ENCODE measurements around the gene ANKRD37.

Gene ANKRD37

DNA sequence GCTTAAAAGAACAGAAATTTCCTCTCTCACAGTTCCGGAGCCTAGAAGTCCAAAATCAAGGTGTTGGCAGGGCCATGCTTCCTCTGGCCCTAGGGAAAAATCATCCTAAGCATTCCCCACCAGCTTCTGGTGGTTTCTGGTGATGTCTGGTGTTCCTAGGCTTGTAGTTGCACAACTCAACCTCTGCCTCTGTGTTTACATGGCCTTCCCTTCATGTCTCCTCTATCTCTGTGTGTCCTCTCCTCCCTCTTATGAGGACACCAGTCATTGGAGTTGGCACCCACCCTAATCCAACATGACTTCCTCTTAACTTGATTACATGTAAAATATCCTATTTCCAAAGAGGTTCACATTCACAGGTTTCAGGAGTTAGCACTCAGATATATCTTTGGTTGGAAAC lies 16.3 kb upstream of the ANKRD37 start:
- no peak for DNase-seq

DNA sequence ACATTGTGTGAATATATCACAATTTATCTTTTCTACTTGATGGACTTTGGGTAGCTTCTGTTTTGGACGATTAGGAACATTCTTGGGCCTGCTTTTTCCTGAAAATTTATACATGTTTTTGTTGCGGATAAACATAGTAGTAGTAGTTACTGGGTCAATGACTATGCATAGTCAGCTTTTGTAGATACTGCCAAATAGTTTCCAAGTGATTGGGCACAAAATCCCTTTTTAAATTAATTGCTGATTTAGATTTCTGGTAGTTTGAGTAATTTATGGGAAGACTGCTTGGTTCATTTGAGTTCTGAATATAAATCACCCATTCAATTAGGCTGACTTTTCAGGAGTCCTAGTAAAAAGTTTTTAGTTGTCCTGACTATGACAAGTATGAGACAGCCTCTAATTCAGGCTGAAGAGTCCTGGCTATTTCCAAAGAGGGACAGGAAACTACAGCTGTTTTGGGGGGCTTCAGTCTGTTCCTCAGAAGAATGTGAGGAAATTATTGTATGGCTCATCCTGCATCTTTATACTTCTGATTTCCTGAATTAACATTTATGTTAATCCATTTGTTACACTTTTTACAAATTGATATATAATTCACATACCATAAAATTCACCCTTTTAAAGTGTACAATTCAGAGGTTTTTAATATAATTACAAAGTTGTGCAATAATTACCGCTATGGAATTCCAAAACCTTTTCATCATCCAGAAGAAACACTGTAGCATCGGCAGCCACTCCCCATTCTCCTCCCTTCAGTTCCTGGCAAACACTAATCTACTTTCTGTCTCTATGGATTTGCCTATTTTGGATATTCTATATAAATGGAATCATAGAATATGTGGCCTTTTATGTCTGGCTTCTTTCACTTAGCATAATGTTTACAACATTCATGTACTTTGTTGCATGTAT lies 15.1 kb upstream of the ANKRD37 start:
- no peak for DNase-seq

DNA sequence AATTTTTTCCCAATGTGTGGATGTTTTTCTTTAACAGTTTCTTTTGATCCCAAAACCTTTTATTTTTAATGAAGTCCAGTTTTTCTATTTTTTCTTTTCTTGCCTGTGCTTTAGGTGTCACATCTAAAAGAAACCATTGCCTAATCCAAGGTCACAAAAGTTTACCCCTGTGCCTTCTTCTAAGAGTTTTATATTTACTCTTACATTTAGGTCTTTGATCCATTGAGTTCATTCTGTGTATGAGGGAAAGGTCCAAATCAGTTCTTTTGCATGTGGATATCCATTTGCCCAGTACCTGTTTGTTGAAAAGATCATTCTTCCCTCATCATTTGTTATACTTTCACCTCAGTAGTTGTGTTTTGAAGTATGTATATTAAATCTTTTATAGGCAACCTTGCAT lies 13.9 kb upstream of the ANKRD37 start:
- DNase-seq, result no peak

DNA sequence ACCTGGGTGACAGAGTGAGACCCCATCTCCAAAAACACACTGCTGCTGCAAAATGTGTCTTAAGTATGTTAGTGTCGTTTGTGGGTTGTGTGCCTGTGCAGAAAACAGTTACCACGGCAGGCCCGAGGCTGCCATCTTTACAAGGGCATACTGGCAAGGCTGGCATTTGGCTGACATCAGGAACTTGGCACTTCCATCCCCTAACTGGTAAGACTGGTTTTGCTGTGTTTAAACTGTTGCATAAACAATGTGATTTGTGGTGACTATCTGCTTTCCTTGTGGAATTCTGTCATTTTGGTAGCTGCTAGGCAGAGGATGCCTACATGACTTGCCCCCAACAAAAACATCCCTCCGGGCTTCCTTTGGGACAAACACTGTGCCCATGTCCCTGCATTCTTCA lies 13.2 kb upstream of the ANKRD37 start:
- no peak for DNase-seq

DNA sequence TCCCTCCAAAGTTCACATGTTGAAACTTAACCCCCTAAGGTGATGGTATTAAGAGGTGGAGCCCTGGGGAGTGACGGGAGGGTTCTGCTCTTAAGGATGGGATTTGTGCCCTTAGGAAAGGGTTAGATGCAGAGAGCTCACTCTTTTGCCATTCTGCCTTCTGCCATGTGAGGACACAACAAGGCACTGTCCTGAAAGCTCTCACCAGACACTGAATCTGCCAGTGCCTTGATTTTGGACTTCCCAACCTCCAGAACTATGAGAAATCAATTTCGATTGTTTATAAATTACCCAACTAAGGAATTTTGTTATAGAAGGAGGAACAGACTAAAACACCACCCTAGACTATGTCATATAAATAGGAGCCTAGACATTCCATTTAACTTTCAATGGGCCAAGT lies 12.6 kb upstream of the ANKRD37 start:
- no peak for DNase-seq

DNA sequence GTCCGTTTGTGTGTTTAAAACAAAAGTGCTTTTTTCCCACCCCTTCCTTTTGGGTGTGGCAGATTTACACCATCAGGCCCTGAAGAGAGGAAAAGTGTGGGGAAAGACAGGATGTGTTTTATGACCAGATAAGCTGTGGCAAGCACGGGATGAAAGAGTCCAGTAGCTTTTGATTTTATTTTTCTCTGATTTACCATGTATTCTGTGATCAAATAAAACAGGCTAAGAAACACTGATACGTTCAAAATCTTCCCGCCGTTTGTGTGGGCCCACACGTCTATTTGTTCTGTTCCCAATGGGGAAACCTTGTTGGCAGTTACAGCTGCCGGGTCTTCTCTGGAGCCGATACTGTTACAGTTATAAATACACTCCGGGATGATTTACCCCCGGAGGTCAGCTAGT lies 11.7 kb upstream of the ANKRD37 start:
- no peak for DNase-seq

DNA sequence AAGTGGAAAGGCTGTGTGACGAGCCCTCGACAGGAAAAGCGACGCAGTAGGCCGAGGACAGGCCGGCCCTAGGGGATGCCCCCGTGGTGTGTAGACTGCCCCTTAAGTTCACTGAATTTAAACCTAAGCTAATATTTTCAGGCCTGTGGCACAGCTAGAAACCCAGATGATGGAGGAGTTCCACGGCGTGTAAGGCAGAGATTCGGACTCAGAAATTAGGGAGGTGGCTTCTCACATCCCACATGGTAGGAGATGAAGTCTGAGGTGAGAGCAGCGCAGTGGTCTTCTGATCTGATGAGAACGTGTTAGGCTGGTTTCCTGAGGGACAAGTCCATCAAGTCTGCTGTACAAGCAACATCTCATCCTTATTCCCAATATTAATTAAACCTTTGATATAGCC lies 8.7 kb upstream of the ANKRD37 start:
- no peak for DNase-seq

DNA sequence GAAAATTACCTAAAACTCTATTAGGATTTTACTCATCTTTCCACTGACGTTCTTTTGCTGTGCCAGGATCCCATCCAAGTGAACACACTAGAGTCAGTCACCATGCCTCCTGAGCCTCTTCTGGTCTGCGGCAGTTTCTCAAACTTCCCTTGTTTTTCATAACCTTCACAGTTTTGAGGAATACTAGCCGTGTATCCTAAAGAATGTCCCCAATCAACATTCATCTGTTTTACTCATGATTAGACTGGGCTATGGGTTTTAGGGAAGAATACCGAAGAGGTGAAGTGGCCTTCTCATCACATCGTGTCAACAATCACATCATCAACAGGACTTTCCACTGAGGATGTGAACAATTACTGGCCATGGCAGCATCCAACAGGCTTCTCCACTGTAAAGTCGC lies 5.7 kb upstream of the ANKRD37 start:
- DNase-seq, result no peak

DNA sequence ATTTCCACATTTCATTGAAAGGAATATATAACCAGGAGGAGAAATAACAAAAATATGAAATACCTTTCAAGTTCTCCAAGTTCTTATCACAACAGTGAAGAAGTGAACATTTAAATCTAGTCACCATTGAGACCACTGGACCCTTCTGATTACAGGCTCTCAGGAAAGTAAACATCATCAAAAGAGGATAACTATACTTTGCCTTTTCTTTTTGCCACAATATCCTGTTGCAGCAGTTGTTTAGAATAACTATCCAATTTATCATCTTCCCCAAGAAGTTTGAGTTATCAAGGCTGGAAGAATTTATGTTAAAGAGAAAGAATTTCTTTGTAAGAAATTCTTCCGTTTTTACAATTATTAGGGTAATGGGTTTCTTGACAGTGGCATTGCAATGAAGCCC lies 4.5 kb upstream of the ANKRD37 start:
- DNase-seq, result no peak

DNA sequence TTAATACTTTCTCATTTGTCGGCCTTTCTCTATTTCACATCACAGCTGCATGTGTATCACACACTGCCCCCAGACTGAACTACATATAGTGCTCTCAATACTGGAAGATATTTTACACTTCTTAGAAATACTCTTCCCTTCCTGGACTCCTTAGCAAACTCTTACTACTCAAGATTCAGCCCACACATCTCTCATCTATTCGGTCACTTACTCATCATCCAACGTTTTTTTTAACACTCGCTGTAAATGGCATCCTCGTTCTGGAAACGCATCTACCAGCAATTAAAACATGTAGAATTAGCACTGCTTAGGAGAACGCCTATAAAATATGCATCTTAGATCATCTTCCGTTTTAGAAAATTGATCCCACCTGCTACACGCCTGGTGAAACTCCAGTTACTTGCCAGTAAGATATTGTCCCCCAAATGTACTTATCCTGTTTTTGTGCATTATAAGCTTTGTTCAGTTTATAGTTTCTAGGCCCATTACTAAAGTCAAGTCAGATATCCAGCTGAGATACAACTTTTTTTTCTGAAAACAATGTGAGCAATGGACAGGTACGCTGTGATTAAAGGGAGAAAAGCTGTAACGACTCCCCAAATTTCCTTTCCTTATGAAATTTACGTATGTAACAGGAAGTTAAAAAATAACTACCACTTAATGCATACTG lies 1.9 kb upstream of the ANKRD37 start:
- DNase-seq, result no peak

DNA sequence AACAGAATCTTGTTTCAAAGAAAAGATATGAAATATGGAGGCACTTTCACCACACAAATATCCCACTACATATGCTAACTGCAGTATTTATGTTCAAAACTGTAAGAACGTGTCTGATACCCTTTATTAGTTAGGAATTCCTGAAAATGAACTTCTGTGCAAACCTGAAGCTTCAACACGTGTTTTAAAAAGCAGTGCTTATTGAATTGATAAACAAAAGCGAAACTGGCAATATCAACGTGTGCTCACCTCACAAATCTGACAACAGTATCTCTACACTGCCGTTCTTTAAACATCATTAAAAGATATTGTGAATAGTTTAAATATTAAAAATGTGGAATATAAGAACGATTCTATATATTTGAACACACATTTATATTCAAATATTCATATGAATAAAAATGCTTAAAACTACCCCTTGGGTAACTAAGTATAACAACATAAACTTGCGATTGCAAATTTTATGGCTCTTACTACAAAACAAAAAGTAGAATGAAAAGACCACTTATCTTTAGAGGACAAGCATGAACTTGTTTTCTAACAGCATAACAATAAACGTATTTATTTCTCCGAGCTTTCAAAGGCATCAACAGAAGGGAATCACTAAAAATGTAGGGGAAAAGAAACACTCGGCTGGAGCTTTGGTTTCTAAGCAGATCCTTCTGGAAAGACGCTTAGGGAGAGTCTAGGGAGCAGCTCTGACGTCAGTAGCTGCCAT lies 1.2 kb upstream of the ANKRD37 start, which contains the start of gene LRP2BP:
Gene LRP2BP (minus strand): TSS at position 687 of the 718 bp plus-strand sequence. CDS start 17,738 bp downstream, outside the sequence.
- no peak for DNase-seq

DNA sequence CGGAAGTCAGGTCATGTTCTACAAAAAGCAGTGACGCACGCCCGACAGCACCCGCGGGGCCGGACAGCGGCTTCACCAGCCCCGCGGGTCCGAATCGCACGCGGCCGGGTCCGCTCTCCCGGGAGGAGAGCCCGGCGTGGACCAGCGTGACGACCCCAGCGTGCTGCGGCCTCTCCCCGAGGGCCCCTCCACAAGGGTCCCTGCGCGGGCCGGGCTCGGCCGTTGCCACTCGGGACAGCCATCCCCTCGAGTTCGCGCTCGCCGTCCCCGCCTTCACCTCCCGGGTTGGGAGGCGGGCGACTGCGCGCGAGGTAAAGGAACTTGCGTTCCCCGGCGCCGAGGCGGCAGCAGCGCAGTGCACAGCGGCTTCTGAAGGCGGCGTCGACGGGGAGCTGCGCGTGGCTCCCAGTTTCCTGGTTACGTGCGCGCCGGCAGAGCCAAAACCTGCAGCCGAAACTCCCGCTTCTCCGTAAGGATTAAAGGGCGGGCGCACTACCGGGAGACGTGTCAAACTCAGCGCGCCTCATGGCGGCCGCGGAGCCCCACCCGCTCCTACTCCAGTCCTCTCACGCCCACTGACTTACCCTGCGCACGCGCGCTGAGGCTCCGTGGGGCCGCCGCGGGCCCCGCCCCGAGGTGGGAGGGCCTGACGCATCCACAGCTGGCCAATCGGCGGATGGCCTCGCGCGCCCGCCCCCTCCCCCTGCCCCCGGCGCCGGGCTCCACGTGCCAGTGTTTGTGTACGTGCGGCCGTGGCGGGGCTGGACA lies 501 bp upstream of the ANKRD37 start:
- peak; percentile 99 for DNase-seq

DNA sequence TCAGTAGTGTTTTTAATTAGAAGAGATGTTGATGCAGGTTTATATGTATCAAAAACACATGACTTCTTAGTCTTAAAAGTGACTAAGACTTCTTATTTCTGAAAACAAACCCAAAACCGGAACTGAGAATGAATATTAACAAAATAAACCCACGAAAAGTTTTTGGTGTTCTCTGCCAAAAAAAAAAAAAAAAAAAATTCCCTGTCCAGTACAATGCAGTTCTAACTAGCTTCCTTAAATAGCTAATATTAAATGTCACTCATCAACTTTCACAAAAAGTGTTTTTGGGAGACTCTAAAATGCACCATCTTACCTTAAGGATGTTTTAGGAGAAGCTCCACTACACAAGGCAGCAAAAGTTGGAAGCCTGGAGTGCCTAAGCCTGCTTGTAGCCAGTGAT lies 2.0 kb downstream of the ANKRD37 start:
- no peak for DNase-seq

DNA sequence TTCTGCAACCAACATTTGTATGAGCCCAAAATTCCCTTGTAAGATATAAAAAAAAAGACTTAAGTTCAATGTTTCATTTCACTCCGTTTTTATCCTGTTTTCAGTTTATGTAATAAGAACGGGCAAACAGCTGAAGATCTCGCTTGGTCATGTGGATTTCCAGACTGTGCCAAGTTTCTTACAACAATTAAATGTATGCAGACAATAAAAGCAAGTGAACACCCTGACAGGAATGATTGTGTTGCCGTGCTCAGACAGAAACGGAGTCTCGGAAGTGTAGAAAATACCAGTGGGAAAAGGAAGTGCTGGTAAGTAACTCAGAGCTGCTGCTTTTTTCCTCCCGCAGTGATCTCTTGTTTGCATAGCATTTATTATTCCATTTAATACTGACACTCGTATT lies 2.8 kb downstream of the ANKRD37 start:
- no peak for DNase-seq

DNA sequence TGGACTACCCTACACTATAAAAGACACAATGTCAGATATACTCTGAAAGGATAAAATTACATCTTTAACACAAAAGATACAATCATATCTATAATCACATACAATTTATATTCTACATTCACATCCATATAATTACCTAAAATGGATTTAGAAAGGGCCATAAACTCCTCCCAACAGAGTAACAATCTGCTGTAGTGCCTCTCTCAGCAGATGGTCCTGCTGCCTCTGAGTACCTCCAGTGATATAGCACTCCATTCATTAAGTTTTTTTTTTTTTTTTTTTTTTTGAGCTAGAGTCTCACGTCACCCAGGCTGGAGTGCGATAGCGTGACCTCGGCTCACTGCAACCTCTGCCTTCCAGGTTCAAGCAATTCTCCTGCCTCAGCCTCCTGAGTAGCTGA lies 7.4 kb downstream of the ANKRD37 start:
- DNase-seq, result no peak

DNA sequence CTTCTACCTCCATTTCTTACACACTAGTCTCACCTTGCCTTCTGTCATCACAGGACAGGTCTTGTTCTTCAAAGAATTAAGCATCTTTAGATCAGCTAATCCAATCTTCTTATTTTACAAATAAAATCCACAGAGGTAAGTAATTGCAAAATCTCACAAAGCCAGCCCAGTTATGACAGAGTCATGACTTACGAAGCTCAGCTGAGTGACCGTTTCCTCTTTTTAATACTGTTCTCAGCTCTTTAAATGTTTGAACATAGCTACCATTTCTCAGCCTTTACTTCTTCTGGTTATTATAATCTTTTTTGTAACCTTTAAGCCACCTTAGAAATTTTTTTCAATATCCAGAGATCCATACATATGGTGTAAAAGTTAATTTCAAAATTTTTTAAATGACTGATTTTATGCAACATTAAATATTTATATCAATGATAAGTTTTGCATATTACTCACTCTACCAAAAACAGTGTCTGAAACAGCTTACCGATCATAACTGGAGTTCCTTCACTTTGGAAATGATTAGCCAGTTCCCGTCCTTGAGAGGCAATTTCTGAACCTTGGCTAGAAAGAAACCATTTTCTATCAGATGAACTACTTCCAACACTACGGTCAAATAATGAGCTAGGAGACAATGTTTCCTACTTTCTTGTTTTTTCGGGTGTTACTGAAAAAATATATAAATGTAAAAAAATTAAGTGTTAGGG lies 8.8 kb downstream of the ANKRD37 start:
- no peak for DNase-seq

DNA sequence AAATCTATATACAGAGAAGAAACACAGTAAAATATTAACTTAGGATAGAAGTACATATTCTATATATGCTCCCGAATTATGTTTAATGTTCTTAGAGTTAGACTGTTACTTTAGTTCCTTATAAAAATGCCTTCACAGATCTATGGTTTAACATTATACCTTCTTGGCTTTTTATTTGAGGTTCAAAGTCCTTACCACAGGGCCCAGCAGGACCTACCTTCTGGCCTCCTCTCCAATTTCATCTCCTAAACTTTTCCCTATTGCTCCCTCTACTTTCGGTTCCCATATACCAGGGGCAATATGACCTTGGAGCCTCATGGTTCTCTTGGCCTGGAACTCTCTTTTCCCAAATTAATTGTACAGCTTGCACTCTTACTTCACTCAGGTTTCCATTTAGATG lies 11.8 kb downstream of the ANKRD37 start:
- no peak for DNase-seq

DNA sequence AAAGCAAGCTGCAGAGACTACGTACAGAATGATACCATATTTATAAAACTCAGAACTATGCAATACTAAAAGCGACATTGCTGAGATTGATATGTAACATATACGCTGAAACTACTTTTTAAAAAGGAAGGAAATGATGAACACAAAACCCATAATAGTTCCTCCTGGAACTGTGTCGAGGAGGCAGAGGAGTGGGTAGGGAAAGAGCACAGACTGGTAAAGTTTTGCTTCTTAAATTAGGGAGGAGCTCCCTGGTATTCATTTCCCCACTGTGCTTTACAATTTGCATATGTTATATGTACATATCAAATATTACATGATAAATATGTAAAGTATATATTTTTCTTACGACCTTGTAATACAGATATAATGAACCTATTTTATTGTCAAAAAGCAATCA lies 15.2 kb downstream of the ANKRD37 start:
- no peak for DNase-seq

DNA sequence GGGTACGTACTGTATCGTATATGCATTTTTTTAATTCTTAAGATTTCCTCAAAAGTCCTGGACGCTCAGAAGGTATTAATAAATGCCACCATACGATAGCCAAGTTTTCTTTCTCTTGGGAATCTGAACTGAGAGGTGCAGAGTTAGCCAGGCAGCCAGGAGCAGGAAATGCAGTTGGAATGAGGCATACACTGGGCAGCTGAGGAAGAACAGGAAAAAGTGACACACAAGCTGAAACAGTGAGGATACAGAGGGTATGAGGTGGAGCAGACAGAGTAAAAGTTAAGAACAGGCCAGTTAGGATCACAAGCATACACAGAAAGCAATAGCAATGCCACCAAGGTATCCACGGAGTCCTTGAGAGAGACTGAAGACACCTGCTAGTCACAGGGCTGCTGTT lies 15.8 kb downstream of the ANKRD37 start:
- no peak for DNase-seq

DNA sequence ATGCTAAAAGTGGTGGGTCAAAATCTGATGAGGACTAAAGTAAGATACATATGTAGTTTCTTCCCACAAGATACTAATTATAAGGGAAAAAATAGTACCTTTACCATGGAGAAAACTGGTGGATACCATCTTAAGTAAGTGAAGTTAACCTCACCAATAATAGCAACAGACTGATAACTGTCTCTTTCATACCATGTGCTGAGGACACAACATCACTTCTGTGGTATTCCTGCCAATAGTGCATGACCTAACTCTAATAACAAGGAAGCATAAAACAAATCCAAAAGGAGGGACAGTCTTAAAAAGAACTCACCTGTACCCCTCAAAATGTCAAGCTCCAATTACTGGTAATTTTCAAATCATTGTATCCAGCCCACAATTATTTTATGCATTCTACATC lies 20.3 kb downstream of the ANKRD37 start:
- DNase-seq, result no peak

DNA sequence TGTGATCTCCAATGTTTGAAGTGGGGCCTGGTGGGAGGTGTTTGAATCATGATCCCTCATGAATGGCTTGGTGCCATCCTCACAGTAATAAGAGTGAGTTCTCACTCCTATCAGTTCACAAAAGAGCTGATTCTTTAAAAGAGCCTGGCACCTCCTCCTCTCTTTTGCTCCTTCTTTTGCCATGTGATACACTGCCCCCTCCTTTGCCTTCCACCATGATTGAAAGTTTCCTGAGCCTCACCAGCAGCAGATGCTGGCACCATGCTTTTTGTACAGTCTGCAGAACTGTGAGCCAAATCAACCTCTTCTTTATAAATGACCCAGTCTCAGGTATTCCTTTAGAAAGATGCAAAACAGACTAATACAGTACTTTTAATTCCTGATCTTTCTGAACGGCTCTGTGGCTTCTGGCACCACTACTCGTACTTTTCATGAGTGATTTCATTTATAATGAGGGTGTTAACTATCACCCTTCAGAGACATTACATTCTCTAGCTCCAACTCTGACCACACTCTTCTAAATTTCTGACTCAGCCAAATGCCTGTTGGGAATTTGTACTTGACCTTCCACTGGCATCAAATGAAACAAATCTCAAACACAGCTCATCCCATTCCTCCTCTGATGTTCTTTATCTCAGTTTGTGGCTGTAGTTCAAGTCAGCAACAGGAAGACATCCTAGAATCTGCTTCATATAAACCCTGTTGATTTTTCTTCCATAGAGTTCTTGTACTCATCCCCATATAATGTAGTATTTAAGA lies 24.9 kb downstream of the ANKRD37 start:
- DNase-seq, result no peak

Measured in activated CD8-positive, alpha-beta memory T cell treated with anti-CD3 and anti-CD28 coated beads for 24 hours (primary cell).